Naive thymus-derived CD4-positive, alpha-beta T cell (primary cell): ENCODE measurements around the gene CCDC6. TPM values are rescaled to one million over a fixed set of nuclear protein-coding genes. Genes with fewer than 3 reads are reported as not detected.
A peak's percentile ranks its signal among the peaks of the same experiment; 100 is the strongest.

ENCODE experiments used
- ATAC-seq: fragments of 150-1000 bp; cut with Tn5 transposase; 2 replicates; pipeline ENCODE4 v1.10.0; 2021; ENCODE audit warnings: mild to moderate bottlenecking, moderate library complexity
- CTCF ChIA-PET: fragments of 350-600 bp; sonication (Branson Sonifier 250); formaldehyde crosslinking; loops from one replicate; lab custom pipeline; 2021; ENCODE audit warnings: antibody characterized with exemption; lab: Charles Lee
- POLR2A ChIA-PET: fragments of 350-600 bp; sonication (Branson Sonifier 250); formaldehyde crosslinking; loops from one replicate; lab custom pipeline; 2021; ENCODE audit warnings: antibody characterized with exemption, inconsistent platforms; lab: Charles Lee
- DNase-seq, 9 donors: peaks; one replicate each; pipeline versions ENCODE4 v3.0.0 to v3.0.0-alpha.2; 2020 to 2022; ENCODE audit warnings: mixed read lengths in 1 of 9
- H3K27ac ChIP-seq: one replicate; pipeline ENCODE4 v1.7.0; 2013; ENCODE audit warnings: mild to moderate bottlenecking, low read depth, low read length, moderate library complexity
- H3K27me3 ChIP-seq, 2 donors: one replicate each; pipeline ENCODE4 v1.7.0; 2013; ENCODE audit warnings: low read length in 2 of 2, mild to moderate bottlenecking in 2 of 2, moderate library complexity in 2 of 2; ENCODE audit not compliant: control insufficient read depth in 2 of 2, insufficient read depth in 2 of 2
- H3K36me3 ChIP-seq, 3 experiments: 1 replicate in 2 of 3; 2 replicates in 1 of 3; pipeline ENCODE4 v1.7.0; 2013; ENCODE audit warnings: low read length in 3 of 3, mild to moderate bottlenecking in 3 of 3, moderate library complexity in 1 of 3; ENCODE audit not compliant: insufficient read depth in 3 of 3, control insufficient read depth in 2 of 3
- H3K4me1 ChIP-seq, 2 donors: one replicate each; pipeline ENCODE4 v1.7.0; 2013; ENCODE audit warnings: low read length in 2 of 2, mild to moderate bottlenecking in 2 of 2, moderate library complexity in 1 of 2; ENCODE audit not compliant: control insufficient read depth in 2 of 2, insufficient read depth in 2 of 2
- H3K4me3 ChIP-seq: 2 replicates; pipeline ENCODE4 v1.7.0; 2013; ENCODE audit warnings: mild to moderate bottlenecking, low read length
- H3K9me3 ChIP-seq, 3 experiments: 1 replicate in 2 of 3; 2 replicates in 1 of 3; pipeline ENCODE4 v1.7.0; 2013; ENCODE audit warnings: low read length in 3 of 3; ENCODE audit not compliant: control insufficient read depth in 2 of 3
- H3K27ac Mint-ChIP-seq, 9 donors: one replicate each; pipeline ENCODE4 v1.8.0; 2020 to 2022; ENCODE audit warnings: mixed read lengths in 9 of 9, mild to moderate bottlenecking in 8 of 9, moderate library complexity in 5 of 9, inconsistent platforms in 2 of 9
- H3K27me3 Mint-ChIP-seq, 5 donors: one replicate each; pipeline ENCODE4 v1.8.0; 2021 to 2022; ENCODE audit warnings: mixed read lengths in 5 of 5, mild to moderate bottlenecking in 1 of 5
- H3K36me3 Mint-ChIP-seq, 5 donors: one replicate each; pipeline ENCODE4 v1.8.0; 2020 to 2022; ENCODE audit warnings: mixed read lengths in 5 of 5, mild to moderate bottlenecking in 3 of 5, inconsistent platforms in 1 of 5
- H3K4me1 Mint-ChIP-seq, 7 donors: one replicate each; pipeline ENCODE4 v1.8.0; 2020 to 2022; ENCODE audit warnings: mixed read lengths in 7 of 7, mild to moderate bottlenecking in 3 of 7, inconsistent platforms in 1 of 7
- H3K4me3 Mint-ChIP-seq, 10 donors: one replicate each; pipeline ENCODE4 v1.8.0; 2020 to 2022; ENCODE audit warnings: mild to moderate bottlenecking in 10 of 10, mixed read lengths in 10 of 10, moderate library complexity in 6 of 10, inconsistent platforms in 2 of 10
- H3K9me3 Mint-ChIP-seq, 11 donors: one replicate each; pipeline ENCODE4 v1.8.0; 2020 to 2022; ENCODE audit warnings: mixed read lengths in 11 of 11, mild to moderate bottlenecking in 4 of 11, inconsistent platforms in 1 of 11, moderate library complexity in 1 of 11
- intact Hi-C, 2 donors: fragments of 100-400 bp; cut with micrococcal nuclease; formaldehyde crosslinking; loops; one replicate each; pipeline ENCODE4 v1.15.1; 2023
- polyA plus RNA-seq, 2 donors: library from polyadenylated mRNA; unstranded; fragments of 300-500 nt; fragmentation: Illumina TruSeq; gene quantifications; one replicate each; pipeline ENCODE4 v1.2.3, GENCODE V29; 2021
- total RNA-seq, 6 experiments: library from RNA in 5 of 6; stranded (reverse) in 5 of 6; gene quantifications; 1 replicate in 5 of 6; 2 replicates in 1 of 6; pipeline ENCODE4 v1.2.3 and lab custom pipeline; 2021 to 2026

The CCDC6 gene
- total and polyA plus RNA-seq, 7 experiments from 2014 or later, result 4.2 to 34.3 (median 21.0) TPM

GRCh38 chr10:59857921-59858320 lies 48.4 kb downstream of the CCDC6 start:
- H3K36me3 Mint-ChIP-seq, result peaks cover 8 to 33% (median 30%) of the 10 kb centered on the region in 5 donors
- peak overlapping the region in 1 of 9 donors; percentile 36 for H3K27ac Mint-ChIP-seq
- peaks cover 17 to 79% (median 58%) of the 10 kb centered on the region in 7 donors for H3K4me1 Mint-ChIP-seq
- Histone ChIP-seq H3K9me3 (no peaks in the 10 kb centered on the region), H3K4me3 (no peak overlapping the region), H3K4me1 (peaks cover 0 to 3% of the 10 kb centered on the region in 2 donors), H3K27ac (no peak overlapping the region), H3K36me3 (no peaks in the 10 kb centered on the region), H3K27me3 (no peaks in the 10 kb centered on the region)
- H3K9me3 Mint-ChIP-seq, result peaks cover 0 to 14% (median 0%) of the 10 kb centered on the region in 11 donors
- ChIA-PET POLR2A (no interaction called here), CTCF (no interaction called here)
- DNase-seq, result no peak
- intact Hi-C loops, result no loop called here
- ATAC-seq, result no peak
- no peak overlapping the region for H3K4me3 Mint-ChIP-seq
- H3K27me3 Mint-ChIP-seq, result no peaks in the 10 kb centered on the region

DNA sequence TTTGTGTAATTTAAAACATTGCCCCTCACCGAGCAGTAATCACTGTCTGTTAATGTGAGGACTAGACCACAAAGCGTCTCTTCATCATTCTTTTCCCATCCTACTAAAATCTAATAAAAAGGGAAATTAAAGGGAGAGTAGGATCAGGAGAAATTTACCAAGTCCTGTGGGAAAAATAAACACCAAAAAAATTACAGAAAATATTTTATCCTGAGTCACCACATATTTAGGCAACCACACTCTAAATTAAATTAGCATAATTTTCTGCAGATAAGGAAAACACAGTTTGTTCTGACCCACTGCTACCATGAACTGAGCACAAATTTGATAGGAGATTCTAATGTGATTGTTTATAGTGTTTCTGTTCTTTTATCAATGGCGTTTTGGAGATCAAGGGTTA lies 49.3 kb downstream of the CCDC6 start:
- Mint-ChIP-seq H3K4me3 (no peak overlapping the region), H3K27me3 (no peaks in the 10 kb centered on the region), H3K36me3 (peaks cover 12 to 41% (median 33%) of the 10 kb centered on the region in 5 donors), H3K27ac (no peak overlapping the region), H3K4me1 (peaks cover 26 to 87% (median 65%) of the 10 kb centered on the region in 7 donors), H3K9me3 (peaks cover 0 to 14% (median 0%) of the 10 kb centered on the region in 11 donors)
- H3K27me3 ChIP-seq, result no peaks in the 10 kb centered on the region
- ChIA-PET CTCF (no interaction called here), POLR2A (no interaction called here)
- ATAC-seq, result no peak
- H3K36me3 ChIP-seq, result peaks cover 0 to 3% (median 0%) of the 10 kb centered on the region in 3 experiments
- H3K27ac ChIP-seq, result no peak overlapping the region
- H3K9me3 ChIP-seq, result no peaks in the 10 kb centered on the region
- peaks cover 0 to 3% of the 10 kb centered on the region in 2 donors for H3K4me1 ChIP-seq
- intact Hi-C loops, result no loop called here
- H3K4me3 ChIP-seq, result no peak overlapping the region
- DNase-seq, result no peak

- Mint-ChIP-seq H3K9me3 (peaks cover 0 to 14% (median 0%) of the 10 kb centered on the region in 11 donors), H3K4me1 (peaks cover 30 to 82% (median 60%) of the 10 kb centered on the region in 7 donors), H3K27ac (peak overlapping the region in 2 of 9 donors; percentile 1 to 56), H3K4me3 (no peak overlapping the region), H3K27me3 (no peaks in the 10 kb centered on the region), H3K36me3 (peaks cover 7 to 40% (median 27%) of the 10 kb centered on the region in 5 donors)
- Histone ChIP-seq H3K36me3 (peaks cover 0 to 7% (median 0%) of the 10 kb centered on the region in 3 experiments), H3K4me1 (peaks cover 0 to 3% of the 10 kb centered on the region in 2 donors), H3K4me3 (no peak overlapping the region), H3K27ac (no peak overlapping the region), H3K9me3 (no peaks in the 10 kb centered on the region), H3K27me3 (no peaks in the 10 kb centered on the region)
- ATAC-seq, result no peak
- CTCF ChIA-PET, result no interaction called here
- intact Hi-C loops, result no loop called here
- POLR2A ChIA-PET, result no interaction called here
- no peak for DNase-seq
Measured at GRCh38 chr10:59856104-59856503, 50.3 kb downstream of the CCDC6 start.

GRCh38 chr10:59854571-59854970 lies 51.8 kb downstream of the CCDC6 start:
- Mint-ChIP-seq H3K9me3 (peaks cover 0 to 6% (median 0%) of the 10 kb centered on the region in 11 donors), H3K36me3 (peaks cover 7 to 31% (median 19%) of the 10 kb centered on the region in 5 donors), H3K4me3 (peak overlapping the region in 1 of 10 donors; percentile 1), H3K27me3 (no peaks in the 10 kb centered on the region), H3K27ac (peak overlapping the region in 1 of 9 donors; percentile 15), H3K4me1 (peaks cover 24 to 72% (median 49%) of the 10 kb centered on the region in 7 donors)
- peaks cover 0 to 3% of the 10 kb centered on the region in 2 donors for H3K4me1 ChIP-seq
- no peak for ATAC-seq
- ChIA-PET CTCF (no interaction called here), POLR2A (no interaction called here)
- intact Hi-C loops, result no loop called here
- no peak for DNase-seq
- no peak overlapping the region for H3K27ac ChIP-seq
- H3K4me3 ChIP-seq, result no peak overlapping the region
- peaks cover 0 to 21% (median 4%) of the 10 kb centered on the region in 3 experiments for H3K36me3 ChIP-seq
- H3K9me3 ChIP-seq, result no peaks in the 10 kb centered on the region
- H3K27me3 ChIP-seq, result no peaks in the 10 kb centered on the region

- H3K4me1 ChIP-seq, result peaks cover 0 to under 1% of the 10 kb centered on the region in 2 donors
- intact Hi-C loops, result no loop called here
- no peaks in the 10 kb centered on the region for H3K27me3 ChIP-seq
- no peak for DNase-seq
- peaks cover 0 to 31% (median 8%) of the 10 kb centered on the region in 3 experiments for H3K36me3 ChIP-seq
- Mint-ChIP-seq H3K9me3 (peaks cover 0 to 4% (median 0%) of the 10 kb centered on the region in 11 donors), H3K27me3 (no peaks in the 10 kb centered on the region), H3K27ac (peak overlapping the region in 3 of 9 donors; percentile 8 to 55 (median 47)), H3K4me3 (no peak overlapping the region), H3K36me3 (peaks cover 7 to 41% (median 25%) of the 10 kb centered on the region in 5 donors), H3K4me1 (peaks cover 22 to 53% (median 38%) of the 10 kb centered on the region in 7 donors)
- H3K9me3 ChIP-seq, result no peaks in the 10 kb centered on the region
- H3K4me3 ChIP-seq, result no peak overlapping the region
- POLR2A ChIA-PET, result no interaction called here
- no peak for ATAC-seq
- CTCF ChIA-PET, result no interaction called here
- no peak overlapping the region for H3K27ac ChIP-seq
Measured at GRCh38 chr10:59852670-59853069, 53.7 kb downstream of the CCDC6 start.

DNA sequence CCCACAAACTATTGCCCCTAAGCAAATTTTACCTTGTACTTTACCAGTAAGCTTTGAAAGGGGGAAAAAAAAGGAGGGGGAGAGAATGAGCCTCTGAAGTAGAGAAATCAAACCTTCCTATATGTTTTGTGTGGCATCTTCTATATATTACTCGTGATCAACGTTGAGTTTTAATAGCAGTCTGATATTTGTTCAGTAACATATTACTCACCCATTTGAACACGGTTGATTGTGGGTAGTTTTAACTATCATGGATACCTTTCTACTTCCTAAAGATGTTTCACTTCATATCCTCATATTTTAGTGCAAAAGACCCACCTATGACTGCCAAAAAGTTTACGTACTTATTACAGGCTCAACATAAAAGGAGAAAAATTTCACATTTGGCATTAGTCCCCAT lies 54.5 kb downstream of the CCDC6 start:
- no peak overlapping the region for H3K4me3 ChIP-seq
- peaks cover 0 to 35% (median 8%) of the 10 kb centered on the region in 3 experiments for H3K36me3 ChIP-seq
- ATAC-seq, result no peak
- CTCF ChIA-PET, result no interaction called here
- POLR2A ChIA-PET, result no interaction called here
- H3K27me3 Mint-ChIP-seq, result no peaks in the 10 kb centered on the region
- H3K36me3 Mint-ChIP-seq, result peaks cover 7 to 45% (median 30%) of the 10 kb centered on the region in 5 donors
- DNase-seq, result no peak
- no peak overlapping the region for H3K27ac ChIP-seq
- H3K9me3 Mint-ChIP-seq, result peaks cover 0 to 4% (median 0%) of the 10 kb centered on the region in 11 donors
- no peaks in the 10 kb centered on the region for H3K9me3 ChIP-seq
- H3K27ac Mint-ChIP-seq, result no peak overlapping the region
- H3K4me1 Mint-ChIP-seq, result peaks cover 22 to 46% (median 34%) of the 10 kb centered on the region in 7 donors
- no peaks in the 10 kb centered on the region for H3K27me3 ChIP-seq
- no peaks in the 10 kb centered on the region for H3K4me1 ChIP-seq
- intact Hi-C loops, result no loop called here
- no peak overlapping the region for H3K4me3 Mint-ChIP-seq

DNA sequence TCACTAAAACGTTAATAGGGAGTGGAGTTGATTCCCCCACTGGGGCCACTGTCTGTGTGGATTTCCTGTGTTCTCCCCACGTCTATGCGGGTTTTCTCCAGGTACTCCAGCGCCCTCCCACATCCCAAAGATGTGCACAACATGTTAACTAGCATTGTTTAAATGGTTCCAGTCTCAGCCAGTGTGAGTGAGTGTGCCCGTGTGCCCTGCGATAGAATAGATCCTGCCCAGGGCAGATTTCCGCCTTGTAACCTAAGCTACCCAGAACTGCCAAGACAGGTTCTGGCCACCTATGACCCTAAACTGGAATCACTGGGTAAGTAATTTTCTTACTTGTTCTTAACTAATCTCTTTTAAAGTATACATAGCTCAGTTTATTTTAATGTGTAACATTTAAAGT lies 58.5 kb downstream of the CCDC6 start:
- no peaks in the 10 kb centered on the region for H3K27me3 ChIP-seq
- H3K9me3 ChIP-seq, result no peaks in the 10 kb centered on the region
- Mint-ChIP-seq H3K9me3 (no peaks in the 10 kb centered on the region), H3K36me3 (peaks cover 7 to 71% (median 41%) of the 10 kb centered on the region in 5 donors), H3K27me3 (no peaks in the 10 kb centered on the region), H3K4me1 (peaks cover 6 to 27% (median 15%) of the 10 kb centered on the region in 7 donors), H3K27ac (no peak overlapping the region), H3K4me3 (no peak overlapping the region)
- intact Hi-C loops, result no loop called here
- ChIA-PET POLR2A (no interaction called here), CTCF (no interaction called here)
- DNase-seq (no peak), ATAC-seq (no peak)
- H3K36me3 ChIP-seq, result peaks cover 0 to 48% (median 8%) of the 10 kb centered on the region in 3 experiments
- H3K27ac ChIP-seq, result no peak overlapping the region
- H3K4me3 ChIP-seq, result no peak overlapping the region
- H3K4me1 ChIP-seq, result no peaks in the 10 kb centered on the region
